H9 (cell line): ENCODE results near the gene LTF. TPM values are rescaled to one million over a fixed set of nuclear protein-coding genes. Genes with fewer than 3 reads are reported as not detected.

ENCODE experiments used
- DNase-seq: peaks from one replicate; pipeline ENCODE4 v3.0.0-alpha.2; 2017
- H2AFZ ChIP-seq: one replicate; pipeline ENCODE4 v1.6.1; 2013; ENCODE audit warnings: mild to moderate bottlenecking, low read length, control low read depth, moderate library complexity
- H2AK5ac ChIP-seq: 2 replicates; pipeline ENCODE4 v1.6.1; 2013; ENCODE audit warnings: low read length, control low read depth, mixed read lengths; ENCODE audit not compliant: insufficient read length
- H2BK120ac ChIP-seq: one replicate; pipeline ENCODE4 v1.6.1; 2013; ENCODE audit warnings: low read depth, mild to moderate bottlenecking, low read length, control low read depth, inconsistent platforms; ENCODE audit not compliant: poor library complexity, severe bottlenecking
- H2BK12ac ChIP-seq: 2 replicates; pipeline ENCODE4 v1.6.1; 2013; ENCODE audit warnings: low read length, control low read depth, mixed read lengths, low read depth; ENCODE audit not compliant: insufficient read length
- H2BK15ac ChIP-seq: 2 replicates; pipeline ENCODE4 v1.6.1; 2013; ENCODE audit warnings: low read depth, low read length, control low read depth
- H2BK20ac ChIP-seq: one replicate; pipeline ENCODE4 v1.6.1; 2013; ENCODE audit warnings: low read depth, mild to moderate bottlenecking, low read length, control low read depth, inconsistent platforms; ENCODE audit not compliant: poor library complexity, severe bottlenecking
- H2BK5ac ChIP-seq: 2 replicates; pipeline ENCODE4 v1.6.1; 2013; ENCODE audit warnings: low read length, control low read depth, mixed read lengths; ENCODE audit not compliant: insufficient read length
- H3K14ac ChIP-seq: 2 replicates; pipeline ENCODE4 v1.6.1; 2013; ENCODE audit warnings: low read length, control low read depth; ENCODE audit not compliant: insufficient read depth
- H3K18ac ChIP-seq: 2 replicates; pipeline ENCODE4 v1.6.1; 2013; ENCODE audit warnings: low read depth, mild to moderate bottlenecking, mixed read lengths, low read length, control low read depth; ENCODE audit not compliant: insufficient read length
- H3K23ac ChIP-seq: 2 replicates; pipeline ENCODE4 v1.6.1; 2013; ENCODE audit warnings: low read length, control low read depth, mixed read lengths, low read depth; ENCODE audit not compliant: insufficient read length
- H3K23me2 ChIP-seq: 2 replicates; pipeline ENCODE4 v1.6.1; 2013; ENCODE audit warnings: low read depth, mild to moderate bottlenecking, mixed read lengths, low read length, control low read depth; ENCODE audit not compliant: insufficient read length, poor library complexity, severe bottlenecking
- H3K27ac ChIP-seq: 2 replicates; pipeline ENCODE4 v1.5.1; 2013; ENCODE audit warnings: low read length, control low read depth, mixed read lengths, low read depth; ENCODE audit not compliant: insufficient read length
- H3K27me3 ChIP-seq: 2 replicates; pipeline ENCODE4 v1.6.1; 2013; ENCODE audit warnings: low read length, control low read depth, inconsistent platforms; ENCODE audit not compliant: insufficient read depth
- H3K4ac ChIP-seq: 2 replicates; pipeline ENCODE4 v1.6.1; 2013; ENCODE audit warnings: low read depth, mild to moderate bottlenecking, control low read depth, inconsistent platforms, low read length, moderate library complexity
- H3K4me1 ChIP-seq: 2 replicates; pipeline ENCODE4 v1.6.1; 2013; ENCODE audit warnings: low read length, control low read depth, inconsistent platforms; ENCODE audit not compliant: insufficient read depth
- H3K4me2 ChIP-seq: 2 replicates; pipeline ENCODE4 v1.6.1; 2013; ENCODE audit warnings: low read length, control low read depth, mixed read lengths; ENCODE audit not compliant: insufficient read length, insufficient read depth
- H3K56ac ChIP-seq: 2 replicates; pipeline ENCODE4 v1.6.1; 2013; ENCODE audit warnings: low read depth, mild to moderate bottlenecking, mixed read lengths, low read length, control low read depth; ENCODE audit not compliant: insufficient read length
- H3K79me1 ChIP-seq: 2 replicates; pipeline ENCODE4 v1.6.1; 2013; ENCODE audit warnings: low read depth, mild to moderate bottlenecking, moderate library complexity, low read length, control low read depth, inconsistent platforms; ENCODE audit not compliant: insufficient read depth, poor library complexity, severe bottlenecking
- H3K79me2 ChIP-seq: 2 replicates; pipeline ENCODE4 v1.6.1; 2013; ENCODE audit warnings: low read length, control low read depth, inconsistent platforms; ENCODE audit not compliant: insufficient read depth
- H3K9ac ChIP-seq: 2 replicates; pipeline ENCODE4 v1.6.1; 2013; ENCODE audit warnings: low read length, control low read depth, mixed read lengths; ENCODE audit not compliant: insufficient read length; ENCODE audit errors: extremely low read depth
- H3K9me3 ChIP-seq: one replicate; pipeline ENCODE4 v1.6.1; 2013; ENCODE audit warnings: low read depth, low read length, inconsistent platforms; ENCODE audit not compliant: control insufficient read depth
- H3T11ph ChIP-seq: one replicate; pipeline ENCODE4 v1.6.1; 2013; ENCODE audit warnings: mild to moderate bottlenecking, low read length, control low read depth, inconsistent platforms
- H4K20me1 ChIP-seq: one replicate; pipeline ENCODE4 v1.6.1; 2013; ENCODE audit not compliant: control insufficient read depth, insufficient read length, insufficient read depth
- H4K5ac ChIP-seq: 2 replicates; pipeline ENCODE4 v1.6.1; 2013; ENCODE audit warnings: low read depth, mild to moderate bottlenecking, mixed read lengths, low read length, control low read depth; ENCODE audit not compliant: insufficient read length
- H4K8ac ChIP-seq: replicated peaks from 2 replicates; pipeline ENCODE4 v1.6.1; 2013; ENCODE audit warnings: low read length, control low read depth, mixed read lengths, low read depth; ENCODE audit not compliant: insufficient read length
- H4K91ac ChIP-seq: 2 replicates; pipeline ENCODE4 v1.6.1; 2013; ENCODE audit warnings: low read depth, mild to moderate bottlenecking, moderate library complexity, mixed read lengths, low read length, control low read depth; ENCODE audit not compliant: insufficient read length
- H3K27ac Mint-ChIP-seq, 3 experiments: 2 replicates in 2 of 3; 3 replicates in 1 of 3; pipeline ENCODE4 v1.8.0; 2020 to 2021; ENCODE audit warnings: mixed read lengths in 3 of 3, mild to moderate bottlenecking in 1 of 3, moderate library complexity in 1 of 3
- H3K27me3 Mint-ChIP-seq: 2 replicates; pipeline ENCODE4 v1.8.0; 2021; ENCODE audit warnings: low read depth, mild to moderate bottlenecking, moderate library complexity, mixed read lengths
- H3K36me3 Mint-ChIP-seq, 3 experiments: 2 replicates in 2 of 3; 3 replicates in 1 of 3; pipeline ENCODE4 v1.8.0; 2020 to 2021; ENCODE audit warnings: low read depth in 3 of 3, mixed read lengths in 3 of 3; ENCODE audit not compliant: insufficient read depth in 1 of 3
- H3K4me1 Mint-ChIP-seq, 2 experiments: 2 replicates each; pipeline ENCODE4 v1.8.0; 2020; ENCODE audit warnings: mixed read lengths in 2 of 2
- H3K4me3 Mint-ChIP-seq, 2 experiments: 2 replicates in 1 of 2; 3 replicates in 1 of 2; pipeline ENCODE4 v1.8.0; 2020 to 2021; ENCODE audit warnings: mild to moderate bottlenecking in 2 of 2, mixed read lengths in 2 of 2, moderate library complexity in 1 of 2
- H3K9me3 Mint-ChIP-seq, 2 experiments: 2 replicates in 1 of 2; 3 replicates in 1 of 2; pipeline ENCODE4 v1.8.0; 2020; ENCODE audit warnings: mild to moderate bottlenecking in 2 of 2, mixed read lengths in 2 of 2, moderate library complexity in 1 of 2
- WGBS: extraction: QIAGEN DNeasy Blood & Tissue Kit; methylation state at CpG from one replicate; pipeline ENCODE4 v1.1.7; 2013; ENCODE audit warnings: missing lambda C conversion rate, low lambda C conversion rate, mixed read lengths; ENCODE audit not compliant: insufficient read length; ENCODE audit errors: extremely low coverage; 5-methylcytosine and 5-hydroxymethylcytosine counted together
- total RNA-seq: library from RNA; stranded (reverse); gene quantifications from 2 replicates; pipeline ENCODE4 v1.2.1, GENCODE V29; 2021
- TF ChIP-seq, protein P1 (sequence below): fragments of 200-600 bp; sonication (generic); conservative IDR thresholded peaks from 3 replicates; pipeline ENCODE4 v1.8.0; 2021; ENCODE audit warnings: antibody characterized with exemption, mild to moderate bottlenecking

The LTF gene
- total RNA-seq, 1 experiment from 2014 or later = not detected

DNA sequence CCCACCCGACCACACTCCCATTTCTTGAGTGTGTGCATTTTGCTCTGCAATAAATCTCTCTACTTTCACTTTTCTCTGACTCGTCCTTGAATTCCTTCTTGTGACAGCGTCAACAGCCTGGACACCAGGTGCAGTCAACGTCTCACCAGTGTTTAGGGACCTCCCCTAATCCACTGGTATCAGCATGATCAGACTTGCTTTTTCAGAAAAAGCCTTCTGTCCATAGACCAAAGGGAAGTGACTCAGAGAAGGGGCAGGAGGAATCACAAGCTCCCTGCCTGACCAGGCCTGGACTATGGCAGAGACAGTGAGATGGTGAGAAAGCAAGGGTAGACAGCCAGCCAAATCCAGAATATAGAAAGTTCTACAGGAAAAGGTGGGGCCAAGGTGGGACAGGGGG, 78.5 kb downstream of the LTF start:
- no peak overlapping the region for H4K8ac ChIP-seq
- no peak overlapping the region for H3K27ac Mint-ChIP-seq
- H4K91ac ChIP-seq = no peak overlapping the region
- H4K20me1 ChIP-seq = no peaks in the 10 kb centered on the region
- no peaks in the 10 kb centered on the region for H3K79me1 ChIP-seq
- H3K27ac ChIP-seq = no peak overlapping the region
- H3K79me2 ChIP-seq = no peaks in the 10 kb centered on the region
- no peaks in the 10 kb centered on the region for H3K27me3 ChIP-seq
- no peak overlapping the region for H3K56ac ChIP-seq
- no peak overlapping the region for H4K5ac ChIP-seq
- H3K9me3 Mint-ChIP-seq = peaks cover 0 to 3% of the 10 kb centered on the region in 2 experiments; a peak in 2 of 5 replicates
- no peak overlapping the region for H2AFZ ChIP-seq
- no peaks in the 10 kb centered on the region for H3K4me1 ChIP-seq
- no peak overlapping the region for H3K4ac ChIP-seq
- no peaks in the 10 kb centered on the region for H3K27me3 Mint-ChIP-seq
- H3K4me1 Mint-ChIP-seq = peaks cover 17 to 18% of the 10 kb centered on the region in 2 experiments
- no peak overlapping the region for H3K4me2 ChIP-seq
- H3K36me3 Mint-ChIP-seq = no peaks in the 10 kb centered on the region
- H3K14ac ChIP-seq = no peak overlapping the region
- H3T11ph ChIP-seq = no peak overlapping the region
- H3K23ac ChIP-seq = no peak overlapping the region
- TF ChIP-seq, protein P1, sequence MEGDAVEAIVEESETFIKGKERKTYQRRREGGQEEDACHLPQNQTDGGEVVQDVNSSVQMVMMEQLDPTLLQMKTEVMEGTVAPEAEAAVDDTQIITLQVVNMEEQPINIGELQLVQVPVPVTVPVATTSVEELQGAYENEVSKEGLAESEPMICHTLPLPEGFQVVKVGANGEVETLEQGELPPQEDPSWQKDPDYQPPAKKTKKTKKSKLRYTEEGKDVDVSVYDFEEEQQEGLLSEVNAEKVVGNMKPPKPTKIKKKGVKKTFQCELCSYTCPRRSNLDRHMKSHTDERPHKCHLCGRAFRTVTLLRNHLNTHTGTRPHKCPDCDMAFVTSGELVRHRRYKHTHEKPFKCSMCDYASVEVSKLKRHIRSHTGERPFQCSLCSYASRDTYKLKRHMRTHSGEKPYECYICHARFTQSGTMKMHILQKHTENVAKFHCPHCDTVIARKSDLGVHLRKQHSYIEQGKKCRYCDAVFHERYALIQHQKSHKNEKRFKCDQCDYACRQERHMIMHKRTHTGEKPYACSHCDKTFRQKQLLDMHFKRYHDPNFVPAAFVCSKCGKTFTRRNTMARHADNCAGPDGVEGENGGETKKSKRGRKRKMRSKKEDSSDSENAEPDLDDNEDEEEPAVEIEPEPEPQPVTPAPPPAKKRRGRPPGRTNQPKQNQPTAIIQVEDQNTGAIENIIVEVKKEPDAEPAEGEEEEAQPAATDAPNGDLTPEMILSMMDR = no peak
- no peak overlapping the region for H3K9ac ChIP-seq
- H3K23me2 ChIP-seq = no peaks in the 10 kb centered on the region
- no peak overlapping the region for H2BK120ac ChIP-seq
- no peak overlapping the region for H3K18ac ChIP-seq
- WGBS = no CpG with 5 or more reads among the region's 4 CpGs
- DNase-seq = no peak
- no peak overlapping the region for H2AK5ac ChIP-seq
- no peak overlapping the region for H2BK12ac ChIP-seq
- no peaks in the 10 kb centered on the region for H3K9me3 ChIP-seq
- H2BK20ac ChIP-seq = no peak overlapping the region
- no peak overlapping the region for H3K4me3 Mint-ChIP-seq
- H2BK15ac ChIP-seq = no peak overlapping the region
- no peak overlapping the region for H2BK5ac ChIP-seq

Other genes starting within 250 kb of the LTF start
- gene CCR3, start 222.4 kb downstream of the LTF start, total RNA-seq = not detected in 2 replicates
- gene CCR2, start 110.8 kb downstream of the LTF start, total RNA-seq = not detected in 2 replicates
- gene CCR5, start 94.0 kb downstream of the LTF start, total RNA-seq = not detected in 2 replicates
- gene CCRL2, start 57.6 kb downstream of the LTF start, total RNA-seq = not detected in 2 replicates
- gene RTP3, start 33.1 kb upstream of the LTF start, total RNA-seq = not detected in 2 replicates
- 2.6 and 3.4 TPM in 2 replicates for gene LRRC2, start 101.4 kb upstream of the LTF start, total RNA-seq
- 0.11 TPM in 1 of 2 replicates, not detected in the other for gene FAM240A, start 147.6 kb upstream of the LTF start, total RNA-seq
- 4.9 and 5.0 TPM in 2 replicates for gene ALS2CL, start 228.8 kb upstream of the LTF start, total RNA-seq
- gene TMIE, start 236.5 kb upstream of the LTF start, total RNA-seq = 0.63 and 0.66 TPM in 2 replicates